GM20431 (cell line): Measurements from ENCODE around the gene NEB.
"Not testable (repeated sequence)": the region's sequence is repeated elsewhere in the genome, so short reads cannot be mapped to it uniquely, and the experiment has no call there.

Experiments
- in situ Hi-C: fragments of 300-500 bp; cut with MseI, MboI; formaldehyde crosslinking; loops from one replicate; pipeline ENCODE4 v1.15.0; 2020; ENCODE audit warnings: low sequenced_read_pairs; ENCODE audit not compliant: unreplicated experiment

The NEB gene

DNA sequence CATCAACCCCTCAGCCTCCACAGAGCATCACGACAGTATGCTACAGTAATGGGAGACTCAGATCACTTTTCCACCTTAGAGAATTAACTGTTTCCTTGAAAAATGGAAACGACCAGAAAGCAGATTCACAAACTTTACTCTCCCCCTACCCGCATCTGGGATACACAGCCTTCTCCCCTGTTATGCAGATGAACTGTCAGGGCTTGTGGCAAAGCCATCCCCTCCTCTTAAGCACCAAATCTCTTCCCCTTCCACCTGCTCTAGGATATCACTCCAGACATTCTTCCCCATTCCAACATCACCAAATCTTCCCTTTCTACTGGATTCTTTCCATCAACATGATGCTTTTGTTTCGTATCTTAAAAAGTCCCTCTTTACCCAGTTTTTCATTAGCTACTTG is 26.4 kb downstream of the NEB start:
- in situ Hi-C loops, result no loop called here

DNA sequence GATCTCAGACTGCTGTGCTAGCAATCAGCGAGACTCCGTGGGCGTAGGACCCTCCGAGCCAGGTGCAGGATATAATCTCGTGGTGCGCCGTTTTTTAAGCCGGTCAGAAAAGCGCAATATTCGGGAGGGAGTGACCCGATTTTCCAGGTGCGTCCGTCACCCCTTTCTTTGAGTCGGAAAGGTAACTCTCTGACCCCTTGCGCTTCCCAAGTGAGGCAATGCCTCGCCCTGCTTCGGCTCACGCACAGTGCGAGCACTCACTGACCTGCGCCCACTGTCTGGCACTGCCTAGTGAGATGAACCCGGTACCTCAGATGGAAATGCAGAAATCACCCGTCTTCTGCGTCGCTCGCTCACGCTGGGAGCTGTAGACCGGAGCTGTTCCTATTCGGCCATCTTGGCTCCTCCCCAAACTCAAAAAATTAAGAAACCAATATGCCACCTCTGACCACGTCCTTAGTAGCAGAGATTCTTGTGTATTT is 29.8 kb downstream of the NEB start:
- in situ Hi-C loops, result not testable (repeated sequence)

DNA sequence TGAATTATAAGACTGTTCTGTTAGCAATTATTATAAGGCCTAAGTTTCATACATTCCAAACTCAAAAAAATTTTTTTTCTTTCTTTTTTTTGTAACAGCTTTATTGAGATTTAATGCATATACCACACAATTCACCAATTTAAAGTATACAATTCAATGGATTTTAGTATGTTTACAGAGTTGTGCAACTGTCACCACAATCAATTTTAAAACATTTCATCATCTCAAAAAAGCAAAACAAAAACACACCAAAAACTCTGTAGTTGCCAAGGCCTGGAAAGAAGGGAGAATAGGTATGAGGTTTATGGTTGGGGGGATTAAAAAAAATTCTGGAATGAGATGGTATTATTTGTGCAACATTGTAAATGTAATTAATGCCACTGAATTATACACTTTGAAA is 36.1 kb downstream of the NEB start:
- in situ Hi-C loops, result not testable (repeated sequence)

DNA sequence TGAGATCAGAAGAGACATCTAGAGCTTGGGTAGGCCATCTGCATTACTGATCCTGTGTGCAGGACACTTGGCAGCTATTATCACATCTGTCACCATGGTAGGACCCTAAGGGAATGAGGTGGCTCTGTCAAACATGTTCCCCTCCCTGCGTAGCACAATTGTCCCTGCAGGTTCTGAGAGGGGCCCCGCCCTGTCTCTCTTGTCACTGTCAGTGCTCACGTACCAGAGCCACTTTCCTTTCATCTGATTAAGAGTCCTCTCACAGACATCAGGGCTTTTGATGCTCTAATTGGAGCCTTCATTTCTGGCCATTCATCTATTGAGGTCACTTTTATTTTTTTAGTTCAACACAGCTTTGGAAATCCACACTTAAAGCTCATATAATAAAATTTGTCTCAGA is 38.5 kb downstream of the NEB start:
- in situ Hi-C loops, result no loop called here

DNA sequence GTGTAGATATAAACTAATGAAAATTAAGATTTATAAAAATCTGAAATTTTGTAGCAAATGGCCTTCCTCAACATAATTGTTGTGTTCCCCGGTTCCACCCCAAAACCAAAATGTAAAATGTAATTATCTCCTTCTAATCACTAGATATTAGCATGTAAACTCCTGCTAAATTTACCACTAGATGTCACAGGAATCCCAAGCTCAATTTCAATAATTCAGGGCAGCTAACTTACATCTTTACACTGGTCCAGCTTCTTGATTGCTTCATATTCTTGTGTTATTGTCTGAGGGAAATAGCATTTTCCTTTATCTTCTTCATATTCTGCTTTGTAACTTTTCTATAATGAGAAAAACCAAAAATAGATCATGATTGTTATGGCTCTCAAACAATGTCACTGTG is 42.6 kb downstream of the NEB start:
- in situ Hi-C loops, result no loop called here

DNA sequence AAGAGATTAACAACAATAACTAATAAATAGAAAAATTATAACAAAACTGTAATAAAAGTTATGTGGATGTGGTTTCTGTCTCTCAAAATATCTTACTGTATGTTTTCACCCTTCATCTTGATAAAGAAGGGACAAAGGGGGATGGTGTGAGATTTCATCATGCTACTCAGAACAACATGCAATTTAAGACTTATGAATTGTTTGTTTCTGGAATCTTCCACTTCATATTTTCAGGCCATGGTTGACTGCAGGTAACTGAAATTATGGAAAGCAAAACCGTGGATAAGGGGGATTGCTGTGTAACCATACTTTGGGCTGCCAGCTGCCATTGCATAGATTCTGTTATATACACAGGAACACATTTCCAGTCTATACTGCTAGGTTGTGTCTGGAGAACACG is 45.6 kb downstream of the NEB start:
- in situ Hi-C loops, result no loop called here

DNA sequence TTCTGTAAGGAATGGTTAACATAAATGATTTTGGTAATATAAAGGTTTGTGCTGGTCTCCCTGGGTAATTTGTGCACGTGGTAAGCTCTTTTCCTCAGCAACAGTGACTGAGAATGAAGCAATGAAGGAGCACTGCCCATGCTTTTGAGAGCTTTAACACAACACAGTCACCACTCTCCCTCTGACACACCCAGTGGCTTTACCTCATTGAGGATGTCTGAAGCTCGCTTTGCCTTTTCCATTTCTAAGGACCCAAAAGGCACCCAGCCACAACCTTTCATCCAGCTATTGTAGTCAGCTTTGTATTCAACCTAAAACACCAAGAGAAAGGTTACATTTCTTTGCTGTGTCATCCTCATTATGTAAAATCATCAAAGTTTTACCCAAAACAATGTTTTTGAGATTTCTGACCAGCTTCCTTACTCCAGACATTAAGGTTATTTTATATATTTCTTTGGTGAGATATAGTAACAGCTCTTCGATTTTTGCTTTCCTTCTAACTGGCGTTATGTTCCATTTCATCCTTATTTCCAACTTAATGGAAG is 51.7 kb downstream of the NEB start:
- in situ Hi-C loops, result no loop called here

DNA sequence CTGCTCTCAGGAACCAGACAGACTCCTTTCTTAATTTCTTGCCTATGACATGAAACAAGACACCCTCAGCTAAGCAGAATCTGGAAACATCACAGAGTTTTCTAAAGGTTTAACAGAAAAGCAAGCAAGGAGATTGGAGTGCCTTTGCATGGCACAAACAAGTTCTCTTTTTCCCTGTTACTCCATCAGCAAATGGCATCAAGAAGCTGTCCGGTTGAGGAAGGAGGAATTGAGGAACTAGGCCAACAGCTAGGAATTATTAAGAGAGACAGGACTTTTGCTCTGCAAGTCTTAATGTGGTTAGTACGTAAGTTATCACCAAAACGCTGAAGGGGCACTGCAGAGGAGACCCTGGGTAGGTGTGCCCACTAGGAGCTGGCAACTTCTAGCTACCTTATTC is 53.2 kb downstream of the NEB start:
- in situ Hi-C loops, result no loop called here

DNA sequence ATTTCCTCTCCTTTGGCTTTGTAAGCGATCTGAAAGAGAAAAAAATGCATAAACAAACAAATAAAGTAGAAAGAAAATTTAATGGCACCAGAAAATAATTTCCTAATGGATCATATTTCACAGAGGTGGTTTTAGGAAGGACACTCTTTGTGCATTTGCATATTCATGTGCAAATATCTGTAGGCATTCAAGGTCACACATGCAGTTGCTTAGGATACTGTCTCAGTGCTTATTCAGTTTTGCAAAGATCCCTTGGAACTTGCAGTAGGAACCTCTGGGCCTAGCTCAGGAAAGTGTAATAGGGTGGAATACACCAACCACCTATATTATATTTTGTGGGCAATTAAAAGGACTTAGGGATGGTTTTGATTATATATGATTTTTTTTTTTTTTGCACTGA is 54.3 kb downstream of the NEB start:
- in situ Hi-C loops, result no loop called here

DNA sequence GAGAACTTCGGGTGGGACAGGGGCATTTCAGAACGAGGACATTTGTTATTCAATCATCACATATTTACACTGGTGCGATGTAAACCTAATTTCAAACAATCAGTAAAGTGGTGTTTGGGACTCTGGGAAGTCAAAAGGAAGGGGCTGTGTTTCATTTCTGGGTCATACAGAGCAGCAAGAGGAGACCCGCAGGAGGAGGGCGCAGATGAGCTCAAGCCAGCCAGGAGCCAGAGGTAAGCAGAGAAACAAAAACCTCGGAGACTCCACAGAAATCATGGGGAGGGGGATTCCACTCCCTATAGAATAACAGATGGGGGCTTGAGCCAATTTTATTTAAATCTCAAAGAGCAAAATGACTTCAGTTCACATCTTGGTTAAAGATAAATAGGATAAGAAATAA is 55.4 kb downstream of the NEB start:
- in situ Hi-C loops, result no loop called here

DNA sequence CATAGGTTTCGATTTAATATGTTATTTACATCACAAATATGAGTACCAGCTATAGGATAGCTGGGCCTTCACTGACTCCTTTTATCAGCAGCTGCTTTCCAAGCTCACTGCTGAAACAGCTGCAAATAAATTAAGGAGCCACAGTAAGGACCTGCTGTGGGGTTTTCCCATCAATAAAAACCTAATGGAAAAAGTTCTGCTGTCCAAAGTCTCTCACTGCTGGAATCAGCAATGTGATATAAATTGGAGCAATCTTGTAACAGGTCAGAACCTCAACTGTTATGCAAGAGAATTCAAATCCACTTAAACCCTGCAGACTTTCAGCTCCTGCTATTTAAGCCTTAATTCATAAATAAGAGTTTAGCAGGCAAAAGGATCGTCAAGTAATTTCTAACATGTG is 61.3 kb downstream of the NEB start:
- in situ Hi-C loops, result no loop called here

DNA sequence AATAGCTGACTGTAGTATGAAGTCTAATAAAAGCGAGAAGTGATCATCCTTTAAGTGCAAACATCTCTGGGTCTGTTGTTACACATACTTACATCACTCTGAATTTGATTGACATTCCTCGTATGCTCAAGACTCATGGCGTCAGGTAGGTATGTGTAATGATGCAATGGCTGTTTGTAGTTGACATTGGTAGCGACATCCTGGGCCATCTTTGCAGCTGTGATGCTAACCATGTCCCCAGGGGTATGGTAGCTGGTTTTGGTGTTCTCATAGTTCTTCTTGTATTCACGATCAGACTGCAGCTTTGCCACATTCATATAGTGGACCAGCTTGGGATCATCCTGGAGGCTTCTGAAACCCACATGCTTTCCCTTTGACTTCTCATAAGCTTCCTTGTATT is 62.0 kb downstream of the NEB start:
- in situ Hi-C loops, result no loop called here

DNA sequence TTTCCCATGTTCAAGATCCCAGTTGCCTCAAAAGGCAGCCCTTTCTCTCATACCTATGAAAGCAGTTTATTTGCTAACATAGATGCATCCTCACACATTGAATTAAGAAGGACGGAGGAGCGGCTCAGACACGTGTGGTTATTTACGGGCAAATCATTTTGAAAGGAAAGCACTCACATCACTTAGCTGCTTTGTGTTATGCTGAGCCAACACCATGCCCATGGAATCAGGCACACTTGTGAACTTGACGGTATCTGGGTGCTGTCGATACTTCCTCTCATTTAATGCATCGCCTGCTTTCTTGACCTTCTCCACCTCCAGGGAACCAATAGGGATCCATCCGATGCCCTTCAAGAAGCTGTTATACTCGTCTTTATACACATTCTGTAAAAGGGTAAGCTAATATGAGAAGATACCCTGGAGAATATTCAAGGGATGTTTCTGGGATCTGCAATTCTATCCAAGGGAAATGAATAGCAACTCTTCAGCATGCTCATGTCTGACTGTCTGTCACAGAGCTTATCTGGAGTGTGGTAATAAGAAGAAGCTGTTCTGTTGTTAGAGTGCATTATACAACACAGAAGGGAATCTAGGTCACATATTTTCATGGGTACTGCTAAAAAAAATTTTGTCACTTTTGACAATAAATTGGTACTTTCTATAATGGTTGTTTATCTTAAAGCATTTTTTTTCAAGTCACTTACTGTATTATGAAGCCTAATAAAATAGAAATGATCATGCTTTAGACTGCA is 63.3 kb downstream of the NEB start:
- in situ Hi-C loops, result no loop called here

DNA sequence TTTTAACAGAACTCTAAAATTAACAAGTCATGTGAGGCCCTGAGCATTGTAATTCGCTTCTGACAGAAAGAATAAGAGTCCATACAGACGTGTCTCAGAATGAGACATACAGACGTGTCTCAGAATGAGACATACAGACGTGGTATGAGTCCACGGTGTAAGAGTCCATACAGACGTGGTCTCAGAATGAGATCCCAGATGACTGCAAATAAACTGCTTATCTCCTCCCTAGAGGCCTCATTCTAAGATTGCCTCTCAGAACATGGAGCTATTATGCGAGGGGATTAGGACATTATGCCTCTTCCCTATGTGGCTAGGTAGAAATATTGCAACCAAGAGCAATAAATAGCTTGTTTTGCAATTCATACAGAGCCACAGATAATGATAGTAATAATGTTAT is 63.9 kb downstream of the NEB start:
- in situ Hi-C loops, result no loop called here

DNA sequence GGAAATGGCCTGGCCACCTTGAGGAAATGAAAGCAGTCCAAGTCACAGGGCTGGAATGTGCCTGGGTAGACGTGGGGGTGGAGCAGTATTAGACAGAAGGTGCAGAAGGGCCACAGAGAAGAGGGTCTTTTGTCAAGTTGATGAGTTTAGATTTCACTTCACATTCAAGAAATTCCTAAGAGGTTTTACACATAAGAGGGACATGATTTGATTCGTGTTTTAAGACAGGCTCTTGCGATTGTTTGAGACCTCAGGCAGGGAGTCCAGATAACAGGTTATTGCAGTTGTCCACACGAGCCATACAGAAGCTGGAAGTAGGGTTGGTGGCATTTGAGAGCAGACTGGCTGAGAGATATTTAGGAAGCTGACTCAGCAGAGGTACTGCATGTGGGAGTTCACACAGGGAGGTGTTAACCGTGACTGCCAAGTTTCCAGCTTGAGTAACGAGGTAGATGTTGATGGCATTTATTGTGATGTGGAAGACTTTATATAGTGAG is 64.6 kb downstream of the NEB start:
- in situ Hi-C loops, result no loop called here

DNA sequence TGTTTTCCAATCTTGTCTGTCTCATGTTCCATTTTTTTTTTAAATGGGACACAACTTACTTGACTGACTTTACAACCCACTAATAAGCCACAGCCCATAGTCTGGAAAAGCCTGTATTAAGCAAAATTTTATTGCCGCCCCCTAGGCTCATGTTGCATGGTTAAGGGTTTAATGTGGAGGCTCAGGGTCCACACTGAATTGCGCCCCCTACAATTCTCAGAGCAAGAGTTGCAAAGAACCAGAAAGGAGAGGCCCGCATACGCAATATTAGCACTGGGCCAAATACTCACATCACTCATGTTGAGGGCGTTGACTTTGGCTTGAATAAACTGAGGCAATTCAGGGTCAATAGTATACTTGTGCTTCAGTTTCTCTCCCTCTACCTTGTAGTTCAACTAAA is 65.5 kb downstream of the NEB start:
- in situ Hi-C loops, result no loop called here

DNA sequence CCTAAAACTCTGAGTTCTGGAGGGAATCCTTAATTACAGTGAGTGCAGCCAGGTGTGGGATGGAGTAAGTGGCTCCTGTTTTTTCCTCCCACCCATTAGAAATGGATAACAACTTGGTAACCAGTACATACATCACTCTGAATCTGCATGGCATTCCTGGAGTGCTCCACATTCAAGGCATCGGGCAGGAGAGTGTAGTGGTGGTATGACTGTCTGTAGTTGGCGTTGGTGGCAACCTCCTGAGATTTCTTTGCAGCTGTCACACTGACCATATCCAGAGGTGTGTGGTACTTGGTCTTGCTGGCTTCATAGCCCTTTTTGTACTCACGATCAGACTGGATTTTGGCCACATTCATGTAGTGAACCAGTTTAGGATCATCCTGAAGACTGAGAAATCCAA is 68.3 kb downstream of the NEB start:
- in situ Hi-C loops, result no loop called here

DNA sequence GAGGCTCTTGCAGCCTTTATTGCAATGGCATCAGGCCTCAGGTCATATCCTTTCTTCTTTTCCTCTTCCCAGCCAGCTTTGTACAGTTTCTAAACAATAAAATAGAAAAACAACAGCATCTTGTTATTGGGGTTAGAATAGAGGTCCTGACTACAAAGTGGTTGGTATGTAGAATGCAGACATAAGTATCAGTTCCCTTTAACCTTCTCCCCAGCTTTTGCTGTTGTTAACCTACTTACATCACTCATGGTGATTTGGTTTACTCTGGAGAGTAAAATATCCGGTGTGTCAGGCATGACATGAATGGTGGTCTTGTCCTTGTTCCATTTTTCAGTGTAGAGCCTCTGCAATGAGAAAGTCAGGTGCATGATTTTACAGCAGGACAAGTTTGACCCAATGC is 69.8 kb downstream of the NEB start:
- in situ Hi-C loops, result no loop called here

DNA sequence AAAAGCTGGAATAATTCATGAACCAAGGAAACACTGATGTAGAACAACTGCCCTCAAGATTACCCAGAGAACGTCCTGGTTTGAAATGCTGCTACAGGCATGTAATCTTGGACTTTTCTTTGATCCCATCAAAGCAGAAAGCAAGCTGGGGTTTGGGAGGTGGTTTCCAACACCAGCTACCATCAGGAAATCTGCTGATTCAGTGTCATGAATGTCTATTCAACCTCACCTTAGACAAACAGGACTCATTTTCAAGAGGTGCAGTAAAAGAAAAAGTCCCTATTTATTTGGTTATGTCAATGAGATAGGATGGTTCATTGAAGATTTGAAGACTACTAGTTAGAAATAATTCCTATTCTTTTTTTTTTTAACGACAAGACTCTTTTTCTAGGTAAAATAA is 72.7 kb downstream of the NEB start:
- in situ Hi-C loops, result no loop called here

DNA sequence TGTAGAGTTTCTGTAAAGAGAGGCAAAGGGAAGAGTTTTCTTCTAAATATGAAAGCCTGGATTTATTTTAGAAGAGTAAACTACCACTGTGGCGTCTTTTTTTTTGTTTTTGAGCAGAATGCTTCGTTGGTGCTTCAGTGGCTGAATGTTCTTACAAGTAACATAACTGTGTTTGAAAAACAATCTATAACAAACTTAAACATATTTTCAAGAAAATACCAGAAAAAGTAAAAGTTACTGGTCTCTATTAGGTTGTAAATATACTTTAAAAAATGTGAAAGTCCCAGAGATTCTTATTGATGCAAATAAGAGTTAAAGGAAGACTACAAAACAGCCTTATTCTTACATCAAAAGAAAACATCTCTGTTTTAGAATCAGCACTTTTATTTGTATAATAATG is 76.2 kb downstream of the NEB start:
- in situ Hi-C loops, result no loop called here

DNA sequence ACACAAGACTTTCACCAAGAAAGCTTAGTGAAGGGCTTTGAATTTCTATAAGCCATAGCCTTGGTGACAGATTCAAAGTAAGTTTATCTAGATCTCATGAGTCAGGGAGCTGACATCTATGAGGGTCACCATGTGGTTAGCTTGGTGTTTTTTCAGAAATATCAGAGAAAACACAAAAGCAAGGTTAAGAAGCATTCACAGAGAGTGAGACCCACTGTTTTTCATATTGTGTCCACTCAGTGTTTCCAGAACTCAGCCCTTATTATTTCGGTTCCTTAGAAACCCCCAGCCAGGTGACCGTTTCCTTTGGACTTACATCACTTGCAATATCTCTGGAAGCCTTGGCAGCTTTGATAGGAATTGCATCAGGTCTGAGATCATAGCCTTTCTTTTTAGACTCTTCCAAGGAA is 76.6 kb downstream of the NEB start:
- in situ Hi-C loops, result no loop called here
